NCI-H128 (cell line): ENCODE data around the gene PRSS3.
"Not testable (repeated sequence)": the region's sequence is repeated elsewhere in the genome, so short reads cannot be mapped to it uniquely, and the experiment has no call there.

Experiments used
- DNase-seq: peaks from one replicate; lab custom pipeline; 2025; ENCODE audit not compliant: unreplicated experiment; lab: John Stamatoyannopoulos, UW

Gene PRSS3

DNA sequence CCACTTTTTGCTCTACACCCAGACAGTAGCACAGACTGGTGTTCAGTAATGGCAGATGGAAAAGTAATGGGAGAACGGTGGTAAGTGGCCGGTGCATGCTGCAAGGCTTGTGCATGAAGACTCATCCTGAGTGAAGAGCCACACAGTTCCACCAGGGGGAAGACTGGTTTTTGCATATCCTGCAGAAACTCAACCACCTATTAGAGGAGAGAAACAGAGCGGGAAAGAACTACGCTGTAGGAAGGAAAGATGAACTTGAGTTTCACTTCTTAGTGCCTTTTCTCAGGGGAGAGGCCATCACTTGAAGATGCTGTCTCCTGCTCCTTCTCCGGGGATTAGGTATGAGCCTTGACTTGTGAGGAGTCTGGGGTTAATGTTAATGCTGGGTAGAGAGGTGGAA lies 9.4 kb upstream of the PRSS3 start:
- no peak for DNase-seq

DNA sequence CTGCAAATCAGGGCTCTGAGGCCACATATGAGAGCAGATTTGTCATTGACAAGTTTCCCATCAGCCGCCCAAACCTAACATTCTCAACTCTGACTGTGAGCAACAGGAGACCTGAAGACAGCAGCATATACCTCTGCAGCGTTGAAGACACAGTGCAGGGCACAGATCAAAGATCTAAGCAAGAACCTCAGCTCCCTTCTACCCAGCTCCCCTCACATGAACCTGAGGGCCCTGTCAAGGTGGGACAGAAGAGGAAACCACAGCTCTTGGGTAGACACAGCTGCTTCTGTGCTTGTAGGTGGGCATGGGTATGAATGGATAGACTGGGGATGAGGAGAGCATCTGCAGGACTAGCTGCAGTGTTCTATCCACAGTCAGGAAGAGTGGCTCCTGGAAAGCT lies 8.7 kb upstream of the PRSS3 start:
- no peak for DNase-seq

DNA sequence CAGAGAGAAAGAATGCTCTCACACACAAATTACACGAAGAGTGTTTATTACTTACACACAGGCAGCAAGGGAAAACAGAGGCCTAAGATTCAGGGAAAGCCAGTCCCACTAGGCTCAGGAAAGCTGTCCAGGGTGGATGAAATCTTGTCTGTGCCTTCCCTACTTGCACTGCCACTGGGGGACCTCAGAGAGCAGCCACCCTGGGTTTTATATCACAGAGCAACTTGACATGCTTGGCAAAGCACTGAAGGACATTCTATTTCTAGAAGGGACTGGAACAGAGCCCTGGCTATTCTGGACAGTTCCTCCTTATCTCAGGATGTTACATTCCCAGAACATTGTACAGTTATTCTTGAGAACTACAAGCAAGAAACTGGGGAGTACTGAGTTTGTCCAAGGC lies 7.5 kb upstream of the PRSS3 start:
- DNase-seq, result no peak

DNA sequence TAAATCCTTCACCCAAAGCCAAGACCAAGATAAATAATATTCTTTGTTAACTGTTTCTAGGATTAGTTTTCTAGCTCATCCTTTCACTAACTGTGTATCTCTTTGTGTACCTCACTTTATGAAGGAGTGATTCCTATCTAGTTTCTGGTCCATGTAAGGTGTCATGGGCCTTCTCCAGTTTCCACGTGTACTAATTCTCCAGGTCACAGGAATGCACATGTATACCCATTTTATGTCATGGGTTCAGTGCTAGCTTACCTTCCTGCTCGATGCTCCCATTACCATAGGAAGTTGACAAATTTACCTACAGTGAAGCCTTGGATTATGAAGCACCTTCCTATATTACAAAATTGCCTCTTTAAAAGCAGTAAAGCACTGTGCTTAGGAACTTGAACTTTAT lies 5.9 kb upstream of the PRSS3 start:
- not testable (repeated sequence) for DNase-seq

DNA sequence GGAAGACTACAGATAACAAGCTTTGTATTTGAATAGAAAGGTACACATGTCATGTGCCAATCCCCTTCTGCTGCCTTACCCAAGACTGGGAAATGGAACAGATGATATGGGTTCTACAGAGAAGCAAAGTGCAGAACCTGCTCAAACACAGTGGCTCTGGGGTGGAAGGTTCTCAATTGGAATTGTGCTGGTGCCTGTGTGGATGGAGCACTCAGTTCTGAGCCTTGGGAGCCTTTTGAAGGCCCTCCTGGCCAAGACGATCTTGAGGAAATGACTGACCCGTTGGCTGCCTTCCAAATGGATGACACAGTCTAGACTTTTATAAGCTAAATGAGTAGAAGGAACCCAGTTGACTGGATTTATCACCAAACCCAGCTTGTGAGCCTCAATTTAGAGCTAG lies 4.2 kb upstream of the PRSS3 start:
- DNase-seq, result no peak

DNA sequence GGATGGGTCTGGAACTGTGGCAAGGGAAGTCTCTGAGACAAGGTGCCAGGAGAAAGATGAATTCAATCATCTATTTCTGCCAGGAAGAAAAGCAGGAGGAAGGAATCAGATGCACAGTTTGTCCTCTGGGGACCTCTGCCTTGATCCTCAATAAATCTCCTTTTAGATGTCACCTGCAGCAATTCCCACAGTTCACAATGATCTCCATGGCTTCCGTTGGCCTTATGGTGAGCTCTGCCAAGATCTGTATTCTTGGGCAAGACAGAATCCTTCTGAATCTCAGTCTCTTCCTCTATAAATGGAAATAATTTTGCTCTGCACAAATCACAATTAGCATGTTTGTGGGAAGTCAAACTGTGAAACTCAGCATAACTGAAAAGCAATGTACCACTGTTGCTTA lies 1.9 kb upstream of the PRSS3 start:
- DNase-seq, result not testable (repeated sequence)

DNA sequence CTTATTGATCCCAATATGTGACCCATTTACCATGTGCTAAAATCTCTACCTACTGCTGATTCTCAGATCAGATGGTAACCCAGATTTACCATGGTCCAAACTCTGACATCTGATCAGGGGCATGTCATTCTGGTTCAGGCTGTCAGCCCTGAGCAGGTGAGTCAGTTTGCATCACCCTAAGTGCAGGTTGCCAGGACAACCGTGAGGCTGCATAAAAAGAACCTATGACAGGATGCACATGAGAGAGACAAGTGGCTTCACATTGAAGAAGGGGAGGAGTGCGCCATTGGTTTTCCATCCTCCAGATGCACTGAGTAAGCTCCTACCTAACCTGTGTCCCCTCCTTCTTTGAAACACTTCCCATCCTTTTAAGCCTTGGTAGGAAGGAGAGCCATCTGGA lies 801 bp upstream of the PRSS3 start:
- DNase-seq, result no peak

DNA sequence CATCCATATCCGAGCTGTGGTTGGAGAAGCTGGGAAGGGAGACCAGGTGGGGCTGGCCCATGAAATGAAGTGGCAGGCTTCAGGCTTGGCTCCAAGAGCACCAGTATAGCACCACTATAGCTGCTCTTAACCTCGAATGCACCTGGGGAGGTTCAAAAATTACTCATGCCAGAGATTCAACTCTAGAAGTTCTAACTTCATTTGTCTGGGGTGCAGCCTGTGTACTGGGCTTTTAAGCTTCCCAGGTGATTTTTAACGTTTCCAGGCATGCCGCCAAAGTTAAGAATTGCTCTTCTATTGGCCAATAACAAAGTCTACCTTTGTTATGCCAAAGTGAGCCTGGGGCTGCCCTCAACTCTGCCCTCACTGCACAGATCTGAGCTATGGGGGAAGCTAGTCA lies 458 bp downstream of the PRSS3 start:
- DNase-seq, result no peak

DNA sequence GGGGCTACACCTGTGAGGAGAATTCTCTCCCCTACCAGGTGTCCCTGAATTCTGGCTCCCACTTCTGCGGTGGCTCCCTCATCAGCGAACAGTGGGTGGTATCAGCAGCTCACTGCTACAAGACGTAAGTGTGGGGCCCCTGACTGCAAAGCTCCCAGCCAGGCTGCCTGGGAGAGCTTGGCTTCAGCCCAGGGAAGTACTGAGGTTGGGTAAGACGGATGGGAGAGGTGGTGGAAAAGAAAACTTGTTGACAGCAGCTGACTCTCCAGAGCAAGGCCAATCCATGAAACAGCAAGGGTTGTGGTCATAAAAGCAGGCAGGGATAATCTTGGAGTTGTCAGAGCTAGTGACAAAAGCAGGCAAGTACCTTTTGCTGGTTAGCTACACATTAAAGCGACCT lies 1.3 kb downstream of the PRSS3 start:
- not testable (repeated sequence) for DNase-seq

DNA sequence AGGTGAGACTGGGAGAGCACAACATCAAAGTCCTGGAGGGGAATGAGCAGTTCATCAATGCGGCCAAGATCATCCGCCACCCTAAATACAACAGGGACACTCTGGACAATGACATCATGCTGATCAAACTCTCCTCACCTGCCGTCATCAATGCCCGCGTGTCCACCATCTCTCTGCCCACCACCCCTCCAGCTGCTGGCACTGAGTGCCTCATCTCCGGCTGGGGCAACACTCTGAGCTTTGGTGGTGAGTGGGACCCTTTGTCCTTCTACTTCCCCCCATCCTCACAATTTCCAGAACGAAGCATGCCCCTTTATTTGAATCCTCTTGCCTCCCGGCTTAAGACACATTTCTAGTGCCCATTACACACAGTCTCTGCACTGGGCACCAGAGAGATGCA lies 2.5 kb downstream of the PRSS3 start:
- no peak for DNase-seq

DNA sequence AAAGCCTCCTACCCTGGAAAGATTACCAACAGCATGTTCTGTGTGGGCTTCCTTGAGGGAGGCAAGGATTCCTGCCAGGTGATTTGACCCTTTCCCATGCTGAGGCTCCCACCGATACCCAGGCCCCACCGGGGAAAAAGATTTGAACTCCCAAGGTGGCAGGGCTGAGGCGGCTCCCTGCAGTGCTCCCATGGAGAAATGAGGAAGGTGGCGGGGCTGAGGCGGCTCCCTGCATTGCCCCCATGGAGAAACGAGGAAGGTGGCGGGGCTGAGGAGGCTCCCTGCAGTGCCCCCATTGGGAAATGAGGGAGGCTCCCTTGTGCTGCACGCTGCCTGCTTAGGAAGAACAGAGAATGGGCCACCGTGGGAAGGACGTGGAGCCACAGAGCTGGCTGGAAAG lies 3.2 kb downstream of the PRSS3 start:
- no peak for DNase-seq

DNA sequence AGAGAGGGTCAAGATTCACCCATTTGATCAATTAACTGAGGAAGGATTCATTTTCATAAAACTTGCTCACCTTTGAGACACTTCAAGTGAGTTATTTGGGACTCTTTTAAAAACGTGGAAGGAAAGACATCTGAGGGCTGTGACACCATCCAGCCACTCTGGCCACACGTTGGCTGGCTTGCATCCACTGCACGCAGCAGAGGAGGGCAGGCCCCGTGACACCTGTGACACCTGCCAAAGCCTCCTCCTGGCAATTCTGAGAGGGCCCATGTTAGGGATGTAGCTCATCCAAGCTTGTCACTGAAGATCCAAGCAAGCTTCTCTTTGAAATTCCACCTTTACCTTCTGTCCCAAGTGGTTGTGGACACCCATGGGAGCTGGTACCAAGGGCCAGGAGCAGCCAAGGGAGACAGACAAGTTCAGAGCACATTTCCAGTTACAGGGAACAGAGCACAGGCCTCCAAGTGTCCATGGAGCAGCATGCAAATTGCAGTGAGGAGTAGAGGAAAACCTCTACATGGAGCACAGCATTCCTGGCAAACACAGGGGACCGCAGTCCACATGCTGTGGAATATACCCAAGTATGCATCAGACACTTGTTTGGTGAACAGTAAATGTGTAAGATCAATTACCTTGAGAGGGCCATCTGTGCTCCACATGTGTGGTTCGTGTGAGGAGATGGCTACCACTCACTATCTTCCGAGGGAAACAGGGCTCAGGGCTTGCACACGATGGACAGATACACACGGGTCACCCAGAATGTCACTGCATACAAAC lies 4.8 kb downstream of the PRSS3 start:
- DNase-seq, result no peak

DNA sequence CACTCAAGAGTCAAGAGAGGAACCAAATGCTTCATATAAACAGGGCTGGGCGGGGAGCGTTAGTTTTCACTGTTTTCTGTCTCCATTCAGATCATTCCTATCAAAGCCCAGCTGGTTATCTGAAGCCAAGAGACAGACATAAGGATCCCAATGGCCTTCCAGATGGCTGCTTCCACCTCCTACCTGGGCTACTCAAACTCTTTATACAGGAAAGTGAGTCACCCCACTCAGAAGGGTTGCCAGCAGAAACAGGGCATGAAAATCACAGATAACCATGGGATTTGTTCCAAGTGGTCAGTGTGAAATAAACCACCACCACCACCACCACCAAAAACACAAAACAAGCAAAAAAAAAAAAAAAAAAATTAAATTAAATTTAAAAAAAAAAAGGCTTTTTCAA lies 5.5 kb downstream of the PRSS3 start:
- DNase-seq, result no peak

DNA sequence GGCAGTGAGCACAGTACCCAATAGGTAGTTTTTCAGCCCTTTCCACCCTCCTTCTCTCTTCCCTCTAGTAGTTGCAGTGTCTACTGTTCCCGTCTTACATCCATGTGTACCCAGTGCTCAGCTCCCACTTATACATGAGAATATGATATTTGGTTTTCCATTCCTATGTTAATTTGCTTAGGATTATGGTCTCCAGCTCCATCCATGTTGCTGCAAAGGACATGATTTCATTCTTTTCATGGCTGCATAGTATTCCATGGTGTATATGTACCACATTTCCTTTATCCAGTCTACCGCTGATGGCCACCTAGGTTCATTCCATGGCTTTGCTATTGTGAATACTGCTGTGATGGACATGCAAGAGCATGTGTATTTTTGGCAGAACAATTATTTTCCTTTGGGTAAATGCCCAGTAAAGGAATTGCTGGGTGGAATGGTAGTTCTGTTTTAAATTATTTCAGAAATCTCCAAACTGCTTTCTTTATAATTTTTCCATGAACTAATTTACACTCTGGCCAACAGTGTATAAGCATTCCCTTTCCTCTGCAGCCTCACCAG lies 6.7 kb downstream of the PRSS3 start:
- DNase-seq, result not testable (repeated sequence)

DNA sequence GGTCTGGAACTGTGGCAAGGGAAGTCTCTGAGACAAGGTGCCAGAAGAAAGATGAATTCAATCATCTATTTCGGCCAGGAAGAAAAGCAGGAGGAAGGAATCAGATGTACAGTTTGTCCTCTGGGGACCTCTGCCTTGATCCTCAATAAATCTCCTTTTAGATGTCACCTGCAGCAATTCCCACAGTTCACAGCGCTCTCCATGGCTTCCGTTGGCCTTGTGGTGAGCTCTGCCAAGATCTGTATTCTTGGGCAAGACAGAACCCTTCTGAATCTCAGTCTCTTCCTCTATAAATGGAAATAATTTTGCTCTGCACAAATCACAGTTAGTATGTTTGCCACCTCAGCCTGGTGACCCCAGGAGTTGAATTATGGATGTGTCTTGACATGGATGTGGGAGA lies 8.8 kb downstream of the PRSS3 start:
- DNase-seq, result not testable (repeated sequence)

DNA sequence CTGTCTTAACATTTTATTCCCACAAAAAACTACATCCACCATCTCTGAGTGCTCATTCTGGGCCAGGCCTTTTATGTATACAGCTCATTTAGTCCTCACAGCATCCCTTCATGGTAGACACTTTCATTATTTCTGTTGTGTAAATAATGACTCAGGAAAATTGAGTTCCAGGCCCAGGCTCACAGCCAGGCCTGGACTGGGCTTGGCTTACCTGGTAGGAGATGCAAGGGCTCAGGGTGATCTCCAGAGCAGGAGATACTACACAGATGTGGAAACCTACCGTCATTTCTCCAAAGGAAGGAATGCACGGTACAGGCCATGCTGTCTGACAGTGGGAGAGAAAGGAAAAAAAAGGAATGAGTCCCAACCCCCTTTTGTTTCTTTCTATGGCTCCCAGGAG lies 11.8 kb downstream of the PRSS3 start:
- DNase-seq, result not testable (repeated sequence)

DNA sequence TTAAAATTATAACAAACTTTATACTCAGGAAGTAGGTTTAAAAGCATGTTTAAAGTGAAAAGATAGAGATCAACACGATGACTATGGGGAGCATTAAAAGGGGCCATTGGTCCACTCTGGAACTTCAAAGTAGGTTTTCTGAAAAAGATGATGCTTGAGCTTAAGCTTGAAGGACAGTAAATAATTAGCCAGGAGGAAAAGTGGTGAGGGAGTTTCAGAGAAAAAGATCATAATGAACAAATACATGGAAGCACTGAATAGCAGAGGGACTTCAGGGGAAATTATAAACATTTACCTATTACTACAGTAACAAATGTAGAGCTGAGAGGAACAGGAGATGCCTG lies 13.6 kb downstream of the PRSS3 start:
- DNase-seq, result not testable (repeated sequence)

DNA sequence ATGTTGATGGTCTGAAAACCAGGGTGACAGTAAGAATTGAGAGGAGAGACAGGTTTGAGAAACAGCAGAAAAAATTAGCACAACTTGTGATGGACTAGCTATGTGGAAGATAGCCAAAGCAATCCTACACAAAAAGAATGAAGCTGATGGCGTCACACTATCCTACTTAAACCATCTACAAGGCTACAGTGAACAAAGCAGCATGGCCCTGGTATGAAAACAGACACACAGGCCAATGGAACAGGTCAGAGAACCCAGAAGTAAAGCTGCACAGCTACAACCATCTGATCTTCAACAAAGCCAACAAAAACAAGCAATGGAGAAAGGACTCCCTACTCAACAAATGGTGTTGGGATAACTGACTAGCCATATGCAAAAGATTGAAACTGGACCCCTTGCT lies 14.1 kb downstream of the PRSS3 start:
- DNase-seq, result no peak

DNA sequence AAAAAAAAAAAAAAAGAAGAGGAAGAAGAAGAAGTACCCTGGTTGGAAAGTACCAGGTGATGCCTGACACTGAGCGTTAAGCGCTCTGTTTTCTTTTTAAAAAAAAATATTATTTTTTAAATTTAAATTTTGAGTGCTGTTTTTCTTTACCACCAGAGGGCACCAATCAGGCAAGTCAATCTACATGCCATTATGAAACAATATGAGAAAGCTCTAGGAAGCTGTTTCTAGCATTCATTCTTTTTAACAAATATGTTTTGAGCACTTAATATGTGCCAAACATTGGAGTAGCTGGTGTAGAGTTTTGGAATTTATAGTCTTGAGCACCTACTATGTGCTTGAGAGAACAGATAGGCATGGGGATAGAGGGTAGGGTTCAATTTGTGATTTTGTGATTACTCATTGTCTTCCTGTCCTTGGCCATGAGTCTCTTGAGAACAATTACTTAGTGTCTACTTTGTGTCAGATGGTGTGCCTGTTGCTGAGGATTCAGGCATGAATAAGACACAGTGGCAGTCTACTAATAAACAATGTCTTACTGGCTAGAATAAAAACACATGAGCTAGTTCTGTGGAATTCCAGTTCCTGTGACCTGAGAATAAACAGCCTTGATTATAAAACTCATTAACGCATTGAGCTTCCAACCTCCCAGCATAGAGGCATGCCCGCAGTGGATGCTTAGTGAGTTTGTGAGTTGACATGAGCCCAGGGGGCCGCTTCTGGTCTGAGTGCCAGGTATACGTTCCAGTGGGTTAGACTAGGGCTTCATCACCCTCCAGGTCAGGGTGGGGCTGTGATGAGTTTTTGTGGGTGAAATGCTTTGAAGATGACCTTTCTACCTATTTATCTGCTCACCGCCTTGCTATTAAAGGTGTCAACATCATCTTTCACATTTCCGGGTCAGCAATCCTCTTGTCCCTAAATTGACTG lies 18.6 kb downstream of the PRSS3 start:
- DNase-seq, result no peak

DNA sequence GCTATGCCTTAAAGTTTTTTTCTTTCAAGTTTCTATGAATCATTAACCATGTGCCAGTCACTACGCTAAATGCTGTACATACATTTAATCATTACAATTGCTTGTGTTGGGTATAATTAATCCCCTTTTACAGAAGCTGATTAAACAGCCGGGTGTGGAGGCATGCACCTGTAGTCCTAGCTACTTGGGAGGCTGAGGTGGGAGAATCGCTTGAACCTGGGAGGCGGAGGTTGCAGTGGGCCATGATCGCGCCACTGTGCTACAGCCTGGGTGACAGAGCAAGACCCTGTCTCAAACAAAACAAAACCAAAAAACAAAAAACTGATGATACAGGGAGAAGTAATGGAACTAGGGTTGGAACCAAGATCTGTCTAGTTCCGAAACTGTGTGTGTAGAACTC lies 20.4 kb downstream of the PRSS3 start:
- no peak for DNase-seq

DNA sequence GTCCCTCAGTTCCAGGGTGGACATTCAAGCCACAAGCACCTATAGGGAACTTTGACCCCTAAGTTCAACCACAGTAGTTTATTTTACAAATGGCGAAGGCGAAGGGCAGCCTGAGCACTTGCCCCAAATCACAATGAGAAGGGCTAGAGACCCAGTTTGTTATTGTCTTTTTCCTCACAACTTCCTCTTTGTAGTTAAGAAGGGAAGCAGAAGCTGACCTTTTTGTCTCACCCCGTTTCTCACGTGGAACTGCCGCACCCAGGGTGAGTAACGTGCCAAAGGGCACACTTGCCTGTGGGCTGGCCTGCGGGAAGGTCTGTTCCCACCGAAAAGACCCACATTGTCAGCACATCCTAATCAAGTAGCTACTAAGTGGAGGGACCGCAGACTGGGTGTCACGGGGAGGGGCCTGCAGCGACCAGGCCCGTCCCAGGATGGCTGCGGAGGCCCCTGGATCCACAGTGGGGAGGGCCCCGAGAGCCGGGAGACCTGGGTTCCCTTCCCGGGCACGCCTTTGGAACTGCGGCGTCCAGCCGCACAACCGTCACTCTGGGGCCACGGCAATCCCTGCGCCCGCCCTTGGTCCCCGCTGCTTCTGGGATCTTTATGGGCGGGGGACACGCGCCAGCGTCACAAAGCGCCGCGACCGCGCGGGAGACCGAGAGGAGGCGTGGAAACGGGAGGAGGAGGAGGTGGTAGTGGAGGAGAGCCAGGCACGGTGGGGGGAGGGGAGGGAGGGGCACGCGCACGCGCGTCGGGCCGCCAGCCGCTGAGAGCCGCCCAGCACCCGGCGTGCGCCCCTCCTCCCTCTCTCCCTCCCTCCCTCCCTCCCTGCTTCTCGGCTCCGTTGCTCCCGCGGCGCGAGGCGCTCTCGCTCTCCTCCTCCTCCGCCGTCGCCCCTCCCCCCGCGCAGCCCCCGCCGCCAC lies 21.2 kb downstream of the PRSS3 start, which contains the start of gene UBE2R2:
Gene UBE2R2 (plus strand): TSS at position 834 of the 926 bp plus-strand sequence. CDS start 598 bp downstream, outside the sequence.
- peak; percentile 88 for DNase-seq
